Psoas muscle (tissue), 8 donors: ENCODE data around the gene CHCHD3. TPM values are rescaled to one million over a fixed set of nuclear protein-coding genes. Genes with fewer than 3 reads are reported as not detected.

Source experiments
- ATAC-seq, 4 donors: fragments of 200-7000 bp; cut with Tn5 transposase; one replicate each; pipeline ENCODE4 v1.9.1; 2020; ENCODE audit warnings: moderate library complexity in 3 of 4, mild to moderate bottlenecking in 2 of 4
- DNase-seq, 2 donors: peaks; one replicate each; pipeline ENCODE4 v3.0.0-alpha.2; 2020
- H3K27ac ChIP-seq: fragments of 200-600 bp; one replicate; pipeline ENCODE4 v1.8.0; 2022
- H3K27me3 ChIP-seq, 3 donors: fragments of 200-600 bp in 1 of 3; one replicate each; pipeline versions ENCODE4 v1.6.1 to v1.8.0; 2013 to 2022; ENCODE audit warnings: low read length in 2 of 3, mild to moderate bottlenecking in 2 of 3, moderate library complexity in 1 of 3; ENCODE audit not compliant: insufficient read depth in 3 of 3
- H3K36me3 ChIP-seq, 2 donors: fragments of 200-600 bp in 1 of 2; one replicate each; pipeline versions ENCODE4 v1.6.1 to v1.8.0; 2013 to 2022; ENCODE audit warnings: low read depth in 1 of 2, mild to moderate bottlenecking in 1 of 2, moderate library complexity in 1 of 2; ENCODE audit not compliant: insufficient read depth in 1 of 2
- H3K4me1 ChIP-seq: fragments of 200-600 bp; one replicate; pipeline ENCODE4 v1.8.0; 2022
- H3K4me3 ChIP-seq: fragments of 200-600 bp; one replicate; pipeline ENCODE4 v1.8.0; 2022; ENCODE audit warnings: mild to moderate bottlenecking
- H3K9me3 ChIP-seq: fragments of 200-600 bp; one replicate; pipeline ENCODE4 v1.8.0; 2022
- WGBS, 3 donors: extraction: QIAGEN DNeasy Blood & Tissue Kit; methylation state at CpG; one replicate each; pipeline versions ENCODE4 v1.1.6 to v1.1.7; 2013; 5-methylcytosine and 5-hydroxymethylcytosine counted together
- intact Hi-C, 2 donors: fragments of 100-400 bp; cut with DNase I; formaldehyde crosslinking; loops; one replicate each; pipeline versions ENCODE4 v1.11.0 to v1.14.2; 2022
- polyA plus RNA-seq, 3 donors: library from polyadenylated mRNA; stranded (reverse); fragments of 200-250 nt; gene quantifications; one replicate each; pipeline ENCODE4 v1.2.3, GENCODE V29; 2013
- total RNA-seq, 4 donors: library from RNA; stranded (reverse); fragmentation: NEBNext Ultra II Directional in 2 of 4; extraction: Animal tissue kit (Norgen Biotek cat#: 25700) in 2 of 4; gene quantifications; one replicate each; pipeline versions ENCODE4 v1.2.1 to v1.2.4, GENCODE V29; 2021 to 2023
- TF ChIP-seq, protein P1 (sequence below): fragments of 200-600 bp; IDR thresholded peaks from one replicate; pipeline ENCODE4 v1.8.0; 2022; ENCODE audit warnings: antibody characterized with exemption
- donor health status: healthy with polysubstance abuse.
- donor health status: DM: no; HTN: no; CAD: no; lungs with moderate emphysema.
- donor health status: Bipolar disorder and iron deficiency.
- donor health status: healthy.
- donor health status: DM: yes; HTN: yes; CAD: no.
- donor health status: DM: no; HTN: no; CAD: no.
- donor health status: DM: no; HTN: no; CAD: no.
- donor health status: DM: yes; HTN: yes; CAD: no.

CHCHD3 gene
- total and polyA plus RNA-seq, 7 donors, result 129 to 206 (median 184) TPM

DNA sequence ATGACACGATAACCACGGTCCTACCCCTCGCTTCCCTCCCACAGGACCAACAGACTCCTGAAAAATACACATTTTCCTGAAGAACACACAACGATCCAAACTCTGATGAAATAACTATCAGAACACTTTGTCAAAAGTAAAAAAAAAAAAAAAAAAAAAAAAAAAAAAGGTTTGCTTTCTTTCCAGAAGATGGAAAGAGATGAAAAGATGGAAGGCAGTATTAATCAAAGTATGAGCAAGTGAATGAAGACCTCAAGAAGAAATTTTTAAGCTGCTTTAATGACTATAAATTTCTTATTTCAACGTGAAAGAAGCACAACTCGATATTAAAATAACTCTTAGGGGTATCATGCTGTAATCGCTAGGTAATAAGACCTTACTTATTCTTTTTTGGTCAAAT, 202.3 kb downstream of the CHCHD3 start:
- no peak overlapping the region for H3K4me3 ChIP-seq
- H3K9me3 ChIP-seq, result no peaks in the 10 kb centered on the region
- TF ChIP-seq, protein P1, sequence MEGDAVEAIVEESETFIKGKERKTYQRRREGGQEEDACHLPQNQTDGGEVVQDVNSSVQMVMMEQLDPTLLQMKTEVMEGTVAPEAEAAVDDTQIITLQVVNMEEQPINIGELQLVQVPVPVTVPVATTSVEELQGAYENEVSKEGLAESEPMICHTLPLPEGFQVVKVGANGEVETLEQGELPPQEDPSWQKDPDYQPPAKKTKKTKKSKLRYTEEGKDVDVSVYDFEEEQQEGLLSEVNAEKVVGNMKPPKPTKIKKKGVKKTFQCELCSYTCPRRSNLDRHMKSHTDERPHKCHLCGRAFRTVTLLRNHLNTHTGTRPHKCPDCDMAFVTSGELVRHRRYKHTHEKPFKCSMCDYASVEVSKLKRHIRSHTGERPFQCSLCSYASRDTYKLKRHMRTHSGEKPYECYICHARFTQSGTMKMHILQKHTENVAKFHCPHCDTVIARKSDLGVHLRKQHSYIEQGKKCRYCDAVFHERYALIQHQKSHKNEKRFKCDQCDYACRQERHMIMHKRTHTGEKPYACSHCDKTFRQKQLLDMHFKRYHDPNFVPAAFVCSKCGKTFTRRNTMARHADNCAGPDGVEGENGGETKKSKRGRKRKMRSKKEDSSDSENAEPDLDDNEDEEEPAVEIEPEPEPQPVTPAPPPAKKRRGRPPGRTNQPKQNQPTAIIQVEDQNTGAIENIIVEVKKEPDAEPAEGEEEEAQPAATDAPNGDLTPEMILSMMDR, result no peak
- no peaks in the 10 kb centered on the region for H3K36me3 ChIP-seq
- 93 to 97% (median 94%) methylated on average over 7 of the region's 7 CpGs for WGBS, 3 donors
- no peak overlapping the region for H3K27ac ChIP-seq
- DNase-seq (no peak), ATAC-seq (no peak)
- no peaks in the 10 kb centered on the region for H3K27me3 ChIP-seq
- intact Hi-C loops, result no loop called here
- peaks cover 23% of the 10 kb centered on the region for H3K4me1 ChIP-seq

DNA sequence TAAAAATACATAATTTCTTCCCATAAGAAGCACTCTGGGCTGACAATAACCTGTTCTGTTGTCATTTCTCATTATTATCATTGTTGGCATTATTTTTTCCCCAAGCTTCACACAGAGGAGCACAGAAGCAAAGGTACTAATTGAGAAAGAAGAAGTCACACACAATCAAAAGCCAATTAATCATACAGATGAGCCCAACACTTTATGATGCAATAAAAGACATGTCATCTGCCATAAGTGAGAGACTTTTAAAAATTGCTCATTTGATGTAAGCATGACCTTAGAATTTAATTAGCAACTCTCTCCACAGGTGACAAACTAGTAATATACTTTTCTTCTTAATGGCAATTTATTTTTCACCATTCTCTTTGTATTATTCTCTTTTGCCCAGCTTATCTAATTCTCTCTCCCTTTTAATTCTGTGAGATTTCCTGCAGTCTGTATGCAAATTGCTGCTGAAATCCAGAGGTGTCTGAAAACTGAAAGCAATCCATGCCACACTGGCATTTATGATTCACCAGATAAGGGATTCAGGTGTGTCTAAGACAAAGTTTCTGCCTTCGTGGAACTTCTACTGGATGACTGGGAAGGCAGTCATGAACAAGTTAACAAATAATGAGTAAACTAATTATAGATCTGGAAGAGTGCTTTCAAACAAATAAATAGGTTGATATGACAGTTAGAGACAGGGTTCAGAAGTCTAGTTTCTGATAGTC, 203.5 kb downstream of the CHCHD3 start:
- H3K27me3 ChIP-seq, result no peaks in the 10 kb centered on the region
- DNase-seq (no peak), ATAC-seq (no peak)
- H3K9me3 ChIP-seq, result no peaks in the 10 kb centered on the region
- H3K4me3 ChIP-seq, result no peak overlapping the region
- no peak overlapping the region for H3K27ac ChIP-seq
- 77 to 92% (median 77%) methylated on average over 1 of the region's 1 CpG for WGBS, 3 donors
- TF ChIP-seq, protein P1, result no peak
- intact Hi-C loops, result no loop called here
- no peaks in the 10 kb centered on the region for H3K36me3 ChIP-seq
- H3K4me1 ChIP-seq, result peaks cover 23% of the 10 kb centered on the region

DNA sequence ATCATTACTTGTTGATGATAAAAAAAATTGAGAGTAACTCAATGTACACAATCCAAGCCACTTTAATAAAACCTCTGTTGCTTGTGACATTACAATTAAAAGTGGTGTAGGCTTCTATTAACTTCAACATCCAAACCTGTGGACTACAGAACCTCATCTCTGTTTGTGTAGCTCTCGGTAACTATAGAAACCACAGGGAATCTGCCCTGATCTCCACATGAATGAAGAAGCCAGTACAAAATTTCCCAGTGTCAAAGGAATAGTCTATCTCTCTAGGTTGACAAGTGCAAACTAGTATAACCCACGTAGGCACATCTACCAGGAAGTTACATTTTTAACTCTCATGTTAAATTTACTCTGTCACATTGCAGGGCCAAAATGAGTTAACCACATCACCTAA, 204.3 kb downstream of the CHCHD3 start:
- H3K9me3 ChIP-seq, result no peaks in the 10 kb centered on the region
- no peak for DNase-seq
- no peak for ATAC-seq
- WGBS, 3 donors, result 70 to 89% (median 80%) methylated on average over 2 of the region's 2 CpGs
- no peak overlapping the region for H3K4me3 ChIP-seq
- H3K27ac ChIP-seq, result no peak overlapping the region
- H3K36me3 ChIP-seq, result no peaks in the 10 kb centered on the region
- peaks cover 23% of the 10 kb centered on the region for H3K4me1 ChIP-seq
- TF ChIP-seq, protein P1, result no peak
- H3K27me3 ChIP-seq, result no peaks in the 10 kb centered on the region
- intact Hi-C loops, result no loop called here

DNA sequence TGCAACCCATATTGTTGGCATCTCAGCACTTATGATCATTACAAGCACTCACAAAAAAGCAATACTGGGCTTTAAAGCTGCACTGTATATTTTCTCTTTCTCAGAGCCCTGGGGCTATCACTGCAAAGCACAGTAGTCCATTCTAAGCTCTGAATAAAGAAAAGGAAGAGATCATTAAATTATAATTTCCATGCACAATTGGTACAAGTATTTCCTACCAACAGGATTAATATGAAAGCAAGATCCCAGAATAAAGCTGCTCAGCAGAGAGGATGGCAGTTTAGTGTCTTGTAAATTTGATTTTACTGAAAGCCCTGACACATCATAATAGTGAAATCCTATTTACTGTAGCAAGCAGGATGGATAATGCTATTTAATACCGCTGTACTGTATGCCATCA, 205.3 kb downstream of the CHCHD3 start:
- DNase-seq, result no peak
- no peaks in the 10 kb centered on the region for H3K36me3 ChIP-seq
- no peak for ATAC-seq
- WGBS, 3 donors, result 33 to 66% (median 36%) methylated on average over 1 of the region's 1 CpG
- H3K4me3 ChIP-seq, result no peak overlapping the region
- H3K27me3 ChIP-seq, result no peaks in the 10 kb centered on the region
- TF ChIP-seq, protein P1, result no peak
- no peaks in the 10 kb centered on the region for H3K9me3 ChIP-seq
- intact Hi-C loops, result no loop called here
- H3K4me1 ChIP-seq, result peaks cover 23% of the 10 kb centered on the region
- H3K27ac ChIP-seq, result no peak overlapping the region

DNA sequence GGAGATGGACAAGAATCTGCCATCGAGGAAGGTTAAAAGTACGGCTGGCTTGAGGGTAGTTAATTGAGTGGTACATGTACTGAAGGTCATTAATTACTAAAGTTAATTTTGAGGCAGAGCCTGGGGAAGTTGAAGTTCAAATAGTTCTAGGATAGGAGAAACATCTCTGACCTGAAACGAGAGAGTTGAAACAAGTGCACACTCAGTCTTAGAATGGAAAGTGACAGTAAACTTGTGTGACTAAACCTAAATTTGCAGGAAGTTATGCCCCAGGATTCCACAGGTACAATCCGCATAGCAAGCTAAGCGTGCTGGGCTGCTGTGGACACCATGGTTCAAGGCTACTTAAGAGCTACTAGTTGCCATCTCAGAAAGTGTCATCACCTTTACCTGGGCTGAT, 209.9 kb downstream of the CHCHD3 start:
- Histone ChIP-seq H3K4me3 (no peak overlapping the region), H3K27me3 (no peaks in the 10 kb centered on the region), H3K9me3 (no peaks in the 10 kb centered on the region), H3K36me3 (no peaks in the 10 kb centered on the region), H3K27ac (no peak overlapping the region), H3K4me1 (peaks cover 8% of the 10 kb centered on the region)
- WGBS, 3 donors, result 81 to 83% (median 83%) methylated on average over 5 of the region's 5 CpGs
- ATAC-seq (no peak), DNase-seq (no peak)
- intact Hi-C loops, result no loop called here
- TF ChIP-seq, protein P1, result no peak
